PC-3 (cell line): ENCODE measurements around the gene DTL. TPM values are rescaled to one million over a fixed set of nuclear protein-coding genes. Genes with fewer than 3 reads are reported as not detected.
A peak's percentile ranks its signal among the peaks of the same experiment; 100 is the strongest.

Experiments used
- ATAC-seq: fragments of 200-7000 bp; cut with Tn5 transposase; 2 replicates; pipeline ENCODE4 v1.9.1; 2020; ENCODE audit warnings: mild to moderate bottlenecking, moderate library complexity
- BruUV-seq: library from RNA; stranded (reverse); fragments of 400-500 nt; replicated peaks from 2 replicates; lab custom pipeline; 2021; lab: Mats Ljungman, UMichigan
- CTCF ChIA-PET: fragments of 300-600 bp; sonication (Branson Sonifier 250); formaldehyde crosslinking; loops from one replicate; lab custom pipeline; 2022; ENCODE audit warnings: antibody characterized with exemption; lab: Charles Lee
- POLR2A ChIA-PET: fragments of 300-600 bp; sonication (Branson Sonifier 250); formaldehyde crosslinking; loops from one replicate; lab custom pipeline; 2022; ENCODE audit warnings: antibody characterized with exemption; ENCODE audit not compliant: unreplicated experiment; lab: Charles Lee
- DNase-seq: peaks from one replicate; pipeline ENCODE4 v3.0.0-alpha.2; 2015
- H2AFZ ChIP-seq: fragments of 300-600 bp; sonication (generic); 2 replicates; pipeline ENCODE4 v1.6.0; 2016; ENCODE audit warnings: antibody characterized with exemption, low read length
- H3F3A ChIP-seq: fragments of 300-600 bp; sonication (generic); one replicate; pipeline ENCODE4 v1.6.0; 2017; ENCODE audit warnings: antibody characterized with exemption, low read length, control low read depth, mild to moderate bottlenecking; ENCODE audit not compliant: unreplicated experiment
- H3K27ac ChIP-seq: fragments of 300-600 bp; sonication (generic); 2 replicates; pipeline ENCODE4 v1.5.1; 2016; ENCODE audit warnings: mild to moderate bottlenecking, low read length
- H3K27me3 ChIP-seq: fragments of 300-600 bp; sonication (generic); 2 replicates; pipeline ENCODE4 v1.6.1; 2016; ENCODE audit warnings: low read length, mixed read lengths
- H3K36me3 ChIP-seq: fragments of 300-600 bp; sonication (generic); 2 replicates; pipeline ENCODE4 v1.6.1; 2016; ENCODE audit warnings: low read depth, mixed run types, low read length, mixed read lengths
- H3K4me1 ChIP-seq: fragments of 300-600 bp; sonication (generic); 2 replicates; pipeline ENCODE4 v1.5.1; 2016; ENCODE audit warnings: low read length; ENCODE audit not compliant: insufficient read depth
- H3K4me2 ChIP-seq: fragments of 300-600 bp; sonication (generic); 2 replicates; pipeline ENCODE4 v1.6.0; 2016; ENCODE audit warnings: low read length
- H3K4me3 ChIP-seq: fragments of 300-600 bp; sonication (generic); 2 replicates; pipeline ENCODE4 v1.5.1; 2016; ENCODE audit warnings: mild to moderate bottlenecking, low read length, mixed read lengths
- H3K79me2 ChIP-seq: fragments of 300-600 bp; sonication (generic); 2 replicates; pipeline ENCODE4 v1.6.1; 2017; ENCODE audit warnings: low read length, mixed read lengths
- H3K9ac ChIP-seq: fragments of 300-600 bp; sonication (generic); 2 replicates; pipeline ENCODE4 v1.6.0; 2016; ENCODE audit warnings: mild to moderate bottlenecking, low read length
- H3K9me2 ChIP-seq: fragments of 300-600 bp; sonication (generic); replicated peaks from 2 replicates; pipeline ENCODE4 v1.6.1; 2016; ENCODE audit warnings: mixed run types, low read length, mixed read lengths
- H3K9me3 ChIP-seq: fragments of 300-600 bp; sonication (generic); 2 replicates; pipeline ENCODE4 v1.6.1; 2016; ENCODE audit warnings: low read length, mixed read lengths
- H4K20me1 ChIP-seq: fragments of 300-600 bp; sonication (generic); 2 replicates; pipeline ENCODE4 v1.6.1; 2016; ENCODE audit warnings: low read length, mixed read lengths
- CTCF ChIP-seq: fragments of 300-600 bp; sonication (generic); conservative IDR thresholded peaks from 2 replicates; pipeline ENCODE4 v1.5.1; 2017; ENCODE audit warnings: antibody characterized with exemption, low read depth, mild to moderate bottlenecking, low read length
- EZH2 ChIP-seq: fragments of 300-600 bp; sonication (generic); IDR thresholded peaks from one replicate; pipeline ENCODE4 v1.6.1; 2017; ENCODE audit warnings: antibody characterized with exemption, mild to moderate bottlenecking, low read length; ENCODE audit not compliant: unreplicated experiment
- EZH2phosphoT487 ChIP-seq: fragments of 300-600 bp; sonication (generic); IDR thresholded peaks from 2 replicates; pipeline ENCODE4 v1.6.1; 2018; ENCODE audit warnings: mild to moderate bottlenecking, antibody characterized with exemption, low read length, borderline replicate concordance
- intact Hi-C: fragments of 100-400 bp; cut with micrococcal nuclease; formaldehyde crosslinking; loops from 2 replicates; pipeline ENCODE4 v1.9.0; 2023
- total RNA-seq: library from RNA; depleted of rRNA; stranded (reverse); fragments of >200 nt; gene quantifications from 2 replicates; pipeline ENCODE4 v1.2.3, GENCODE V29; 2014

The DTL gene
- total RNA-seq, 1 experiment from 2014 or later = 65.0 TPM

- ATAC-seq (peak; percentile 66), DNase-seq (peak; percentile 34)
- H3K36me3 ChIP-seq = no peaks in the 10 kb centered on the region
- H3K9me3 ChIP-seq = no peaks in the 10 kb centered on the region
- no peak overlapping the region for H3K27ac ChIP-seq
- H3K4me3 ChIP-seq = no peak overlapping the region
- no peaks in the 10 kb centered on the region for H3F3A ChIP-seq
- no peak overlapping the region for H3K9ac ChIP-seq
- CTCF ChIA-PET = interaction anchor here (0.6 kb wide), 1 partner anchor 71 kb away, joined by 3 read pairs; no protein-coding TSS in a partner anchor
- no peak overlapping the region for H2AFZ ChIP-seq
- no TSS peak for BruUV-seq
- no peaks in the 10 kb centered on the region for H3K27me3 ChIP-seq
- no peaks in the 10 kb centered on the region for H4K20me1 ChIP-seq
- H3K79me2 ChIP-seq = no peaks in the 10 kb centered on the region
- no peaks in the 10 kb centered on the region for H3K4me1 ChIP-seq
- H3K9me2 ChIP-seq = no peaks in the 10 kb centered on the region
- POLR2A ChIA-PET = no interaction called here
- no peak overlapping the region for H3K4me2 ChIP-seq
- intact Hi-C loops = no loop called here
- TF ChIP-seq CTCF (no peak), EZH2phosphoT487 (no peak), EZH2 (no peak)
Measured at GRCh38 chr1:212147581-212148033, 112.1 kb downstream of the DTL start.

GRCh38 chr1:212149566-212149965 is 114.0 kb downstream of the DTL start:
- Histone ChIP-seq H3K4me3 (no peak overlapping the region), H2AFZ (no peak overlapping the region), H3K36me3 (no peaks in the 10 kb centered on the region), H3K9ac (no peak overlapping the region), H3K27ac (no peak overlapping the region), H3K9me2 (no peaks in the 10 kb centered on the region), H3K79me2 (no peaks in the 10 kb centered on the region), H4K20me1 (no peaks in the 10 kb centered on the region), H3F3A (no peaks in the 10 kb centered on the region), H3K27me3 (no peaks in the 10 kb centered on the region), H3K4me2 (no peak overlapping the region), H3K9me3 (no peaks in the 10 kb centered on the region), H3K4me1 (no peaks in the 10 kb centered on the region)
- BruUV-seq = no TSS peak
- DNase-seq (no peak), ATAC-seq (no peak)
- ChIA-PET CTCF (no interaction called here), POLR2A (no interaction called here)
- TF ChIP-seq EZH2phosphoT487 (no peak), CTCF (no peak), EZH2 (no peak)
- intact Hi-C loops = no loop called here

- intact Hi-C loops = no loop called here
- no peak overlapping the region for H2AFZ ChIP-seq
- no peaks in the 10 kb centered on the region for H3K9me2 ChIP-seq
- no peaks in the 10 kb centered on the region for H3K36me3 ChIP-seq
- ChIA-PET POLR2A (no interaction called here), CTCF (interaction anchor here (0.7 kb wide), 1 partner anchor 162 kb away, joined by 4 read pairs; no protein-coding TSS in a partner anchor)
- no peak for TF ChIP-seq EZH2
- no peak for TF ChIP-seq CTCF
- TF ChIP-seq EZH2phosphoT487 = no peak
- H3K79me2 ChIP-seq = no peaks in the 10 kb centered on the region
- no peak overlapping the region for H3K9ac ChIP-seq
- H3F3A ChIP-seq = no peaks in the 10 kb centered on the region
- H3K4me2 ChIP-seq = no peak overlapping the region
- H4K20me1 ChIP-seq = no peaks in the 10 kb centered on the region
- no peak for DNase-seq
- no TSS peak for BruUV-seq
- H3K4me1 ChIP-seq = no peaks in the 10 kb centered on the region
- no peak for ATAC-seq
- H3K9me3 ChIP-seq = no peaks in the 10 kb centered on the region
- no peak overlapping the region for H3K27ac ChIP-seq
- no peak overlapping the region for H3K4me3 ChIP-seq
- H3K27me3 ChIP-seq = no peaks in the 10 kb centered on the region
Measured at GRCh38 chr1:212152308-212152693, 116.8 kb downstream of the DTL start.
